Neuron (in vitro differentiated cells): ENCODE data around the gene DSCAML1.

Experiments
- H2AFZ ChIP-seq: one replicate; pipeline ENCODE4 v1.6.1; 2013; ENCODE audit warnings: low read depth, mild to moderate bottlenecking, inconsistent platforms, low read length, moderate library complexity
- H3K27me3 ChIP-seq: one replicate; pipeline ENCODE4 v1.6.1; 2013; ENCODE audit warnings: low read length; ENCODE audit not compliant: insufficient read depth
- H3K36me3 ChIP-seq: one replicate; pipeline ENCODE4 v1.6.1; 2013; ENCODE audit warnings: low read length; ENCODE audit not compliant: insufficient read depth
- H3K4me1 ChIP-seq: one replicate; pipeline ENCODE4 v1.6.1; 2013; ENCODE audit warnings: low read length; ENCODE audit not compliant: insufficient read depth
- H3K4me3 ChIP-seq: 2 replicates; pipeline ENCODE4 v1.5.1; 2013; ENCODE audit warnings: mild to moderate bottlenecking, low read length, moderate library complexity
- H3K9me3 ChIP-seq: one replicate; pipeline ENCODE4 v1.6.1; 2013; ENCODE audit warnings: low read length

The DSCAML1 gene

DNA sequence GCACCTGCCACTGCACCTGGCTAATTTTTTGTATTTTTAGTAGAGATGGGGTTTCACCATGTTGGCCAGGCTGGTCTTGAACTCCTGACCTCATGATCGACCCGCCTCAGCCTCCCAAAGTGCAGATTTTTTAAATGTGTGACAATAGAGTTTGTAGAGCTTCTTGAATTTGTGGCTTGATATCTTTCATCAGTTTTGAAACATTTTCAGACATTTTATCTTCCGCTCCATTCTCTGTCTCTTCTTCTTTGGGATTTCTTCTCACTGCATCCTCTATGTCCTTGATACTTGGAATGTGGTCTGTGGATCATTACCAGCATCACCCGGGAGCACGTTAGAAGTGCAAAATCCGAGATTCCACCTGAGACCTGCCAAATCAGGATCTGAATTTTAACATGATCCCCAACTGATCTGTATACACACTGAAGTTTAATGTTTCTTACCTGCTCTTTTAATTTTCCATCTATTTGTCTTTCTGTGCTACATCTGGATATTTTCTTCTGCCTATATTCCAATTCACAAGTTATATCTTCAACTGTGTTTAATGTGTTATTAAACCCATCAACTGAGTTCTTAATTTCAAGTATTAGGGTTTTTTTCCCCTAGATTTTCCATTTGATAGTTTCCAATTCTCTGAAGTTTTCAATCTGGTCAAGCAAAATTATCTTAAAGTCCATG lies 343.0 kb downstream of the DSCAML1 start:
- H3K36me3 ChIP-seq: no peaks in the 10 kb centered on the region
- no peak overlapping the region for H2AFZ ChIP-seq
- no peaks in the 10 kb centered on the region for H3K9me3 ChIP-seq
- no peak overlapping the region for H3K4me3 ChIP-seq
- no peaks in the 10 kb centered on the region for H3K4me1 ChIP-seq
- H3K27me3 ChIP-seq: peaks cover 9% of the 10 kb centered on the region

DNA sequence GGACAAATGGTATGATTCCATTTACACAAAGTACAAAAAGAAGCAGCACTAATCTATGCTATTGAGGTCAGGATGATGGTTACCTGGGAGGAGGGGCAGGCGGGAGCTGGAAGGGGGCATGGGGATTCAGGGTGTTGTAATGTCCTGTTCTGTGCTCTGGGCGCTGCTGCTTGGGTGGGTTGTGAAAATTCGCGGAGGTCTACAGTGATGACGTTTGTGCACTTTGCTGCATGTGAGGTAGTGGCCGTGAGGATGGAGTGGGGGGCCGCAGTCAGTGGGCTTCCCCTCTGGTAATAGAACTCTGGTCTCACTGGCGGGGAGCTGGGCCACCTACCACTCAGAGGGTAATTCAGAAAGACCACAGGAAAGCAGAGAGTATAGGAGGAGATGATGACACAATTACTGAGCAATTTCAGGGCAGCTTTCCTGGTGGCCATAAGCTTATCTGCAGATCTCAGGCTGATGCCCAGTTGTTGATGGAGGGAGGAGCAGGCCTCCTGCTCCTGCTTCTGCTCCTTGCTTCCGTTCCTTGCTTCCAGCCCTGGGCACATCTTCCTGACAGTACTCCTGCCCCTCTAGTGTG lies 347.8 kb downstream of the DSCAML1 start:
- Histone ChIP-seq H3K36me3 (no peaks in the 10 kb centered on the region), H3K27me3 (peaks cover 7% of the 10 kb centered on the region), H2AFZ (no peak overlapping the region), H3K4me1 (peaks cover 11% of the 10 kb centered on the region), H3K9me3 (no peaks in the 10 kb centered on the region), H3K4me3 (no peak overlapping the region)

DNA sequence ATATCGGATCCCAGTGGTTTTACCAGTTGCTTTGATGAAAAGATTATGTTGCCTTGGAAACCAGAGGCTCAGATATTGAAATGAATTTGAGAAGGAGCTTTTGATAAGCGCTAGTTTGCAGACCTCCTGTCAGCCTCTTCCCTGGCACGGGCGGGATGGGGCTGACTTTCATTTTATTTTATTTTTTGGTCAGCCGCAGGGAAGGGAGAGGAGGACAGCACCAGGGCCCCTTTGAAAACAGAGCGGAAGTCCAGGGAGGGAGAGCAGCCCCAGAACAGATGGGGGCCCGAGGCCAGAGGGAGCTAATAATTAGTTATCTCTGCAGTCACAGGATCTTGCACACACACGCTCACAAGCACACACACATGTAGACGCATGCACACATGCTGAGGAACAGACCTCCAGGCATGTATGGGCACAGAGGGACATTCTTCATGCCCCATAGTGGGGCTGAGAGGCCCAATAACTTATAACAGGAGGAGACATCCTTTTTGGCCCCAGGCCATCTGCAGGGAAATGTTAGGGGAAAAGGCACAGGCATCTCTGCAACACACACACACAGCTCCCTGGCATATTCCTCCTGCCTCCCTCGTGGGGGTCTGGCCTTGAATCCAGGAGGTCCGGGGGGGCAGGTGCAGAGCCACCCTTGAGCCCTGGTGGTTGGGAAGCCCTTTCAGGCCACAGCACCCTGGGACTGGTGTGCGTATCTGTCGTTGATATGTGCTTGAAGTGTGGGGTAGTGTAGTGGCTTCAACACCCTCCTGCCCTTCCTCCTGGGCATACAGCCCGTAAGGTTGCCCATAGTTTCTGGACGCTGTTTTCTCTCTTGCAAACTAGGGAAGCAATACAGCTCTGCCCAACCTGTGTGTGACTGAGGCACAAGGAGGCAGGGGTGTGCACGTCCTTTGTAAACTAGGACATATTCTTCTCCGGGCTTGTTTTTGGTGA lies 352.0 kb downstream of the DSCAML1 start:
- Histone ChIP-seq H3K36me3 (no peaks in the 10 kb centered on the region), H2AFZ (no peak overlapping the region), H3K4me1 (peaks cover 16% of the 10 kb centered on the region), H3K9me3 (no peaks in the 10 kb centered on the region), H3K27me3 (peaks cover 15% of the 10 kb centered on the region), H3K4me3 (no peak overlapping the region)

DNA sequence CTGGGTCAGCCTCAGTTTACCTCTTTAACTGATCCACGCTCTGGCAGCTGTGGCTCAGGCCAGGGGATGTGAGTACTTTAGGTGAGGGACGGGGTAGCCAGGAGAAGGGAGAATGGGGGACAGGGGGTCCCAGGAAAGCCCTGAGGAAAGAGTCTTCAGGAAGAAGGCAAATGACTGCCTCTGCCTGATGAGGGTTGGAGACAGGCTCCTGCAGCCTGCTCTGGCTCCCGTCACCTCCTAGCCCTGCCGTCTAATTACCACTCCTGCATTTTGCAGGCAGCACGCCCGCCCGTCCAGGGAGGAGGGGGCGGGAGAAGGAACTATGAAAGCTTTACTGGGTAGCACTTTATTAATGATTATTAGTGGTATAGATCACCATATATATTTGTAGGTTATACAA lies 352.8 kb downstream of the DSCAML1 start:
- Histone ChIP-seq H3K4me3 (no peak overlapping the region), H2AFZ (no peak overlapping the region), H3K27me3 (peaks cover 21% of the 10 kb centered on the region), H3K9me3 (no peaks in the 10 kb centered on the region), H3K36me3 (no peaks in the 10 kb centered on the region), H3K4me1 (peaks cover 16% of the 10 kb centered on the region)

DNA sequence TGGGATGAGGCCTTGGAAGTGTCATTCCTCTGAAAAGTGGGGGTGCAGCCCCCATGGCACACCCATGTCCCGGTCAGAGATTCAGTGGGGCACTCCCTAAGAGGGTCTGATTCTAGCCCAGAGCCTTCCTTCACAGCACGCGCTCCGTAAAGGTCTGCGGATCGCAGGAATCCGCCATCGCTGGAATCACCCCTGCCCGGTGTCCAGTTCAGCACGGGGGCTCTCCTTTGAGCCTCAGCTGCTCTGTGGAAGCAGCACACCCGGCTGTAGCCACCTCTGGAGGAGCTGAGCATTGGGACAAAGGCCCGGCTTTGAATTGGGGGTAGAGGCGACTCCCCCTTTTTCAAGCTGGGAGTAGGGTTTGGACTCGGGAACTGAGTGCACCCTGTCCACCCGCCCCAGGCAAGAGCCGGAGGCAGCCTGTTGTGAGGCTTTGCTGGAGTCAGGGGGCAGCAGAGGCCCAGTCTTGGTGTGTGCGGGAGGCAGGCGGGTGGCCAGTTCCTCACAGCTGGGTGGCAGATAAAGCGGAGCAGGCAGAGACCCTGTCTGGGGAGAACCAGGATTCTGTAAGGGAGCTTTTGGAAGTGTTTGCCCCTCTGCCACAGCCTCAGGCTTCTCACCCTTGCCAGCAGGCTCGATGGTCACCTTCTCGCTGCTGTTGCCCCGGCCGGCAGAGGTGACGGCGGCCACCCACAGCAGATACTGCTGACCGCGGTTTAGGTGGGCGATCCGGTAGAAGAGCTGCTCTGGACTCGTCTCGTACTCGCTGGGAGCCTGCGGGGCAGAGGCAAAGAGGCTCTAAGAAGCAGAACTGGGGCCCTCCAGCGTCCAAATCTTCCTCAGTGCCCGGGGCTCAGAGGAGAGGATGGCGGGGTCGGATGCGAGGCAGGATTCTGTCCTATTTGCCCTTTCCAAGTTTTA lies 353.5 kb downstream of the DSCAML1 start:
- peaks cover 21% of the 10 kb centered on the region for H3K27me3 ChIP-seq

DNA sequence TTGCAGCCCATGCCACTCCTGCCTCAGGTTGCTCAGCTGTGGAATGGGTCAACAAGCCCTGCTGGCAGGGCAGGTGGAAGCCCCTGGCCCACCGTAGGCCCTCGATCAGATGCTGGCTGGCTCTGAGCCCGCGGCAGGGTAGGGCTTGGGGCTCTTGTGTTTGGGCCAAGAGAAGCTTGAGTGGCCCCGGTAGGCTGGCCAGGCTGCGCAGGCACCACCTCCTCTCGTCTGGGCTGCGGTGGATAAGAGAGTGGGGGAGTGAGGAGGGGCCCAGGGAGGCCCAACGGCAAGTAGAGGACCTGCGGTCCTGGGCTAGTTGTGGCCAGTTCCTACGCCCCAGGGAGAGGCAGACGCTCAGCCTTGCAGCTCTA lies 354.2 kb downstream of the DSCAML1 start:
- H2AFZ ChIP-seq: no peak overlapping the region
- H3K9me3 ChIP-seq: no peaks in the 10 kb centered on the region
- H3K36me3 ChIP-seq: no peaks in the 10 kb centered on the region
- peaks cover 21% of the 10 kb centered on the region for H3K27me3 ChIP-seq
- no peak overlapping the region for H3K4me3 ChIP-seq
- peaks cover 16% of the 10 kb centered on the region for H3K4me1 ChIP-seq

More for the DNA sequence above, 353.5 kb downstream of the DSCAML1 start:
- Histone ChIP-seq H3K36me3 (no peaks in the 10 kb centered on the region), H3K4me3 (no peak overlapping the region), H3K4me1 (peaks cover 16% of the 10 kb centered on the region), H2AFZ (no peak overlapping the region), H3K9me3 (no peaks in the 10 kb centered on the region)

DNA sequence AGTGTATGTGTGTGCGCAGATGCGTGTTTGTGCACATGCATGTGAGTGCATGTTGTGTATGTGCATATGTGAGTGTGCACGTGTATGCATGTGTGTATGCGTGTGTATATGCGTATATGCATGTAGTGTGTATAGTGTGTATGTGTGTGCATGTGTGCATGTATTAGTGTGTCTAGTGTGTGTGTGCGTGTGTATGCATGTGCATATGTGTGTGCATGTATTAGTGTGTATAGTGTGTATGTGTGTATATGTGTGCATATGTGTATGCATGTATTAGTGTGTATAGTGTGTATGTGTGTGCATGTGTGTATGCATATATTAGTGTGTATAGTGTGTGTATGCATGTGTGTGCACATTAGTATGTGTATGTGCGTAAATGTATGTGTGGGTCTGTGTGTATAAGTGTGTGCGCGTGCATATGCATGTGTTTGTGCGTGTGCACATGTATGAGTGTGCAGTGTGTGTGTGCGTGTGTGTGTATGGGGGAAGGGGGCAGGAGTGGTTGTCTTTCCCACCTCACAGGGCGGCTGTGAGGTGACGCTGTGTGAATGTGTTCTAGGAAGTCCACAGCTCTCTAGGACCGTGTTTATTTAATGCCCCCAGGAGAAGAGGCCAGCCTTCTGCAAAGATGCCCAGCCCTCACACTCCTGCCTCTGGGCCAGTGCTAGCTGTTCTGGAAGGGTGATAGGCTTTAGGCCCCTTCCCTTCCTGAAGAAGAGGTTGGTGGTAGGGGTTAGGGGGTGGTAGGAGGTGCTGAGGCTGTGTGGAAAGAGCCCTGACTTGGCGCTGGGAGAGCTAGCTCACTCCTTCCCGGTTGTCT lies 354.8 kb downstream of the DSCAML1 start:
- Histone ChIP-seq H2AFZ (no peak overlapping the region), H3K36me3 (no peaks in the 10 kb centered on the region), H3K27me3 (peaks cover 22% of the 10 kb centered on the region), H3K4me3 (no peak overlapping the region), H3K4me1 (peaks cover 16% of the 10 kb centered on the region), H3K9me3 (no peaks in the 10 kb centered on the region)

DNA sequence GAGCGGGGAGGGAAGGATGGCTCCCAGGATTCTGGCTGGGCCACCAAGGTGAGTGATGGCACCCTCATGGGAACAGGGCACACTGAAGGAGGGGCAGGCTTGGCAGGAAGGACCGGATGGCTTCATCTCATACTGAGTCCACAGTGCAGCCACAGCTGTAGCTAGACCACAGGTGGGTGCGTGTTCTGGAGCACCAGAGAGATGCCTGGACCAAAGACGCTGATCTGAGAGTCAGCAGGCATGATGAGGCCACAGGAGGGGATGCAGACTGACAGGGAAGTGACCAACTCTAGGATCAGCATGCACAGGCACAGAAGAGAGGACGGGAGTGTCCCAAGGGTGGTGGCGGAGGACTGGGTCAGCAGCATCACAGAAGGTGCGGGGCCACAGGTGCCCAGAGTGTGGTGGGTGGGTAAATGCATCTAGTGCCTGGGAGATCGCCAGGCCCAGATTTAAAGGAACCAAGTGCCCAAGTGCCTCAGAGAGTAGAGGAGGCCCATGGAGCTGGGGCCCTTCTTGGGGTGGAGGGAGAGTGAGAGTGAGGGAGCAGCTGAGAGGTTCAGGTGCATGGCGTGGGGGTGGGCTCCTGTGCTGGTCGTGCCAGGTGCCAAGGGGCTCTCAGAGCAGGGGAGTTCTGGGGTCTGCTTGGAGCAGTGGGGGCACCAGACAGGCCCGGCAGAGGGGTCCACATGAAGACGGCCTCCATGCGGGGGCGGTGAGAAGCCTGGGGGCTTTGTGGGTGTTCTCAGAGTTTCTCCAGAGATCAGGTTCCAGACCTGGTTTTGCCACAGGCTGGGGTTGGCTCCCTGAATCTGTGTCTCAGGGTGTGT lies 355.7 kb downstream of the DSCAML1 start:
- Histone ChIP-seq H3K4me3 (no peak overlapping the region), H3K9me3 (no peaks in the 10 kb centered on the region), H3K4me1 (peaks cover 16% of the 10 kb centered on the region), H3K36me3 (no peaks in the 10 kb centered on the region), H2AFZ (no peak overlapping the region), H3K27me3 (peaks cover 26% of the 10 kb centered on the region)

DNA sequence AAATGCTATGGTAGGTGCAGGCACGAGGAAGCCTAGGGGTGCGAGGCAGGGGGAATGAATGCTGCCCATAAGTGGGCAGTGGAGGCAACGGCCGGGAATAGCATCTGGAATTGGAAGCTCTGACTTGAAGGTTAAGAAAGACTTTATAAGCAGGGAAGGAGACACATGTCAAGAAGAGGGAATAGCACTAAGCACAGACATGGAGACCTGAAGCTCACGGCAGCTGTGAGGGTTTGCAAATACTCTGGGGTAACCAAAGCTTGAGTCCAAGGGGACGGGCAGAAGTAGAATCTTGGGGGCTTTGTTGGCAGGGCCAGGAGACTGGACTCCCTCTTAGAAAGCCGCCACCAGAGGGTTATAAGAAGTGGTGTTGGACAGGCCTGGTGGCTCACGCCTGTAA lies 356.8 kb downstream of the DSCAML1 start:
- no peak overlapping the region for H3K4me3 ChIP-seq
- no peaks in the 10 kb centered on the region for H3K36me3 ChIP-seq
- no peaks in the 10 kb centered on the region for H3K9me3 ChIP-seq
- peaks cover 15% of the 10 kb centered on the region for H3K4me1 ChIP-seq
- H3K27me3 ChIP-seq: peaks cover 26% of the 10 kb centered on the region
- no peak overlapping the region for H2AFZ ChIP-seq

DNA sequence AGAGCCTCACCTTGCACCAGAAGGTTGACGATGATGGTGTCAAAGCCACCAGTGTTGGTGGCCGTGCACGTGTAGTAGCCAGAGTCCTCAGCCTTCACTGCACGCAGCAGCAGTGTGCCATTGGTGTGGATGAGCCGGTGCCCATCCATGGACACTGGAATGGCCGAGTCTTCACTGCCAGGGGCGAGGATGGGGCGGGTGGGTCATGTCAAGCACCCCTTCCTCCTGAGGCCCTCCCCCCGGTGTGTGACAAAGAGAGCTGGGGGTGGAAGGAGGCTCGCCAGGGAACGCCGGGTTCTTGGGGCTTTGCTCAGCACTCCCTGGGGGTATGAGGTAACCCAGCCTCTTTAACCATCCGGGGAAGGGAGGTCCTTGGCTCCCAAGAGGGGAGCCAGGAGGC lies 357.8 kb downstream of the DSCAML1 start:
- no peak overlapping the region for H3K4me3 ChIP-seq
- H3K4me1 ChIP-seq: peaks cover 6% of the 10 kb centered on the region
- peaks cover 20% of the 10 kb centered on the region for H3K27me3 ChIP-seq
- no peaks in the 10 kb centered on the region for H3K9me3 ChIP-seq
- no peaks in the 10 kb centered on the region for H3K36me3 ChIP-seq
- H2AFZ ChIP-seq: no peak overlapping the region

DNA sequence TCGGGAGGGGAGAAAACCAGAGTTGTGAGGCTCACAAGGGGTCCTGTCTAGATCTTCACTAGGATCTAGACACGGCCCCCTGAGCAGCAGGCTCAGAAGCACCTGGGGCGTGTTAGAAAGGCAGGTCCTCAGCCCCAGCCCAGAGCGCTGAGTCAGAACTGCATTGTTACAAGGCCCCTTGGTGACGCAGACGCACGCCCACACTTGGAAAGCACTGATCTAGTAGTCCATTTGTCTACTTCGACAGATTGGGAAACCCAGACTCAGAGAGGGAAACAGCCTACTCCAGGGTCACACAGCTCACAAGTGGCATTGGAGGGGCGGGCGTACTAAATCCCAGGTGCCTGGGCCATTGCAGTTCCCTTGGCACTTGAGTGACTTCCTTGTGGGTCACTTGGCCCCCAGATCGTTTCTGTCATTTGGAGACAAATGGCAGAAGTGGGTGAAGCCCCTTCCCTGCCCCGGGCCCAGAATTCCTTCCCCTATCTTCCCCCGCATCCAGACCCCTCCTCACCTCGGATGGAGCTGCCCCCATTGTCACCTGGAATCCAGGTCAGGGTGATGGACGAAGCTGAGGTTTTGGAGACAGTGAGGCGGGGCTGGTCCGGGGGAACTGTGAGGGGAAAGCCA lies 358.5 kb downstream of the DSCAML1 start:
- Histone ChIP-seq H3K9me3 (no peaks in the 10 kb centered on the region), H3K4me1 (no peaks in the 10 kb centered on the region), H3K4me3 (no peak overlapping the region), H3K36me3 (no peaks in the 10 kb centered on the region), H2AFZ (no peak overlapping the region), H3K27me3 (peaks cover 15% of the 10 kb centered on the region)
